Vagina (tissue), 2 donors: Measurements from ENCODE around the gene NHERF2. TPM values are rescaled to one million over a fixed set of nuclear protein-coding genes. Genes with fewer than 3 reads are reported as not detected.

Experiments used
- DNase-seq, 2 donors: peaks; one replicate each; pipeline ENCODE4 v3.0.0-alpha.2; 2017; ENCODE audit errors: extremely low spot score in 2 of 2
- H3K27ac ChIP-seq: fragments of 200-600 bp; sonication (generic); one replicate; pipeline ENCODE4 v1.5.1; 2019
- H3K27me3 ChIP-seq: fragments of 200-600 bp; sonication (generic); one replicate; pipeline ENCODE4 v1.5.1; 2019
- H3K36me3 ChIP-seq, 2 donors: fragments of 200-600 bp; sonication (generic); one replicate each; pipeline ENCODE4 v1.5.1; 2017 to 2019
- H3K4me1 ChIP-seq: fragments of 200-600 bp; sonication (generic); one replicate; pipeline ENCODE4 v1.5.1; 2019
- H3K4me3 ChIP-seq, 2 donors: fragments of 200-600 bp; sonication (generic); 1 replicate in 1 of 2; 2 replicates in 1 of 2; pipeline ENCODE4 v1.5.1; 2016 to 2019
- H3K9me3 ChIP-seq: fragments of 200-600 bp; sonication (generic); one replicate; pipeline ENCODE4 v1.5.1; 2019
- CTCF ChIP-seq, 3 experiments: fragments of 450-650 bp in 2 of 3; fragments of 200-600 bp in 1 of 3; sonication (generic) in 1 of 3; IDR thresholded peaks; one replicate each; pipeline ENCODE4 v1.5.1; 2017 to 2019; ENCODE audit warnings: antibody characterized with exemption in 3 of 3, mild to moderate bottlenecking in 2 of 3, moderate library complexity in 2 of 3
- POLR2A ChIP-seq, 2 donors: fragments of 450-650 bp; IDR thresholded peaks; one replicate each; pipeline ENCODE4 v1.6.1; 2017; ENCODE audit warnings: antibody characterized with exemption in 2 of 2, mild to moderate bottlenecking in 2 of 2, moderate library complexity in 2 of 2
- POLR2AphosphoS5 ChIP-seq, 2 donors: sonication (generic); formaldehyde crosslinking; IDR thresholded peaks; one replicate each; pipeline ENCODE4 v1.9.0; 2017; ENCODE audit warnings: antibody characterized with exemption in 2 of 2, mild to moderate bottlenecking in 2 of 2, low read depth in 1 of 2; ENCODE audit not compliant: insufficient read depth in 1 of 2
- intact Hi-C: fragments of 100-400 bp; cut with DNase I; formaldehyde crosslinking; loops from one replicate; pipeline ENCODE4 v1.15.1; 2023
- total RNA-seq: library from RNA; depleted of rRNA; stranded (reverse); fragments of >200 nt; gene quantifications from one replicate; pipeline ENCODE4 v1.2.3, GENCODE V29; 2016

The NHERF2 gene
- total RNA-seq, 1 donor from 2014 or later, result 44.7 TPM

- Histone ChIP-seq H3K36me3 (peaks cover 0 to 56% of the 10 kb centered on the region in 2 donors), H3K27ac (no peak overlapping the region), H3K27me3 (no peaks in the 10 kb centered on the region), H3K9me3 (no peaks in the 10 kb centered on the region), H3K4me1 (peaks cover 17% of the 10 kb centered on the region), H3K4me3 (no peak overlapping the region)
- intact Hi-C loops, result no loop called here
- no peak for DNase-seq
- TF ChIP-seq CTCF (IDR thresholded peaks at IDR 0.05) (no peak), POLR2AphosphoS5 (IDR thresholded peaks at IDR 0.05; ENCODE audit: insufficient read depth in 1 of 2, low read depth in 1 of 2) (no peak), POLR2A (IDR thresholded peaks at IDR 0.05) (no peak)
Measured at GRCh38 chr16:1999866-2000514, 26.7 kb upstream of the NHERF2 start.

GRCh38 chr16:2001035-2001434 lies 25.7 kb upstream of the NHERF2 start:
- TF ChIP-seq POLR2AphosphoS5 (IDR thresholded peaks at IDR 0.05; ENCODE audit: insufficient read depth in 1 of 2, low read depth in 1 of 2) (no peak), POLR2A (IDR thresholded peaks at IDR 0.05) (no peak), CTCF (IDR thresholded peaks at IDR 0.05) (no peak)
- DNase-seq, result no peak
- Histone ChIP-seq H3K27ac (no peak overlapping the region), H3K9me3 (no peaks in the 10 kb centered on the region), H3K36me3 (peaks cover 0 to 56% of the 10 kb centered on the region in 2 donors), H3K4me1 (peaks cover 28% of the 10 kb centered on the region), H3K4me3 (no peak overlapping the region), H3K27me3 (no peaks in the 10 kb centered on the region)
- intact Hi-C loops, result no loop called here

- no peak for DNase-seq
- TF ChIP-seq CTCF (IDR thresholded peaks at IDR 0.05) (no peak), POLR2A (IDR thresholded peaks at IDR 0.05) (no peak), POLR2AphosphoS5 (IDR thresholded peaks at IDR 0.05; ENCODE audit: insufficient read depth in 1 of 2, low read depth in 1 of 2) (no peak)
- Histone ChIP-seq H3K4me3 (no peak overlapping the region), H3K27me3 (no peaks in the 10 kb centered on the region), H3K27ac (no peak overlapping the region), H3K4me1 (peaks cover 34% of the 10 kb centered on the region), H3K9me3 (no peaks in the 10 kb centered on the region), H3K36me3 (peaks cover 0 to 56% of the 10 kb centered on the region in 2 donors)
- intact Hi-C loops, result no loop called here
Measured at GRCh38 chr16:2001456-2002355, 25.0 kb upstream of the NHERF2 start.

- Histone ChIP-seq H3K36me3 (peaks cover 0 to 56% of the 10 kb centered on the region in 2 donors), H3K4me1 (peaks cover 43% of the 10 kb centered on the region)
Measured at GRCh38 chr16:2002406-2003230, 24.1 kb upstream of the NHERF2 start.

More at GRCh38 chr16:2002406-2003230, 24.1 kb upstream of the NHERF2 start:
- Histone ChIP-seq H3K9me3 (no peaks in the 10 kb centered on the region), H3K27ac (no peak overlapping the region), H3K27me3 (no peaks in the 10 kb centered on the region), H3K4me3 (no peak overlapping the region)
- intact Hi-C loops, result no loop called here
- no peak for TF ChIP-seq CTCF (IDR thresholded peaks at IDR 0.05)
- TF ChIP-seq POLR2AphosphoS5 (IDR thresholded peaks at IDR 0.05; ENCODE audit: insufficient read depth in 1 of 2, low read depth in 1 of 2), result no peak
- TF ChIP-seq POLR2A (IDR thresholded peaks at IDR 0.05), result no peak
- DNase-seq, result no peak
